Kidney (tissue), 14 donors: Measurements from ENCODE around the gene SOWAHC. TPM values are rescaled to one million over a fixed set of nuclear protein-coding genes. Genes with fewer than 3 reads are reported as not detected.

Experiments
- DNase-seq, 5 donors: peaks; one replicate each; pipeline ENCODE4 v3.0.0-alpha.2; 2013 to 2020
- FAIRE-seq: peaks from 2 replicates; lab custom pipeline; 2012; peaks lifted over from hg19 to GRCh38; lab: Jason Lieb, UNC
- H3K27ac ChIP-seq, 2 donors: one replicate each; pipeline ENCODE4 v1.7.0; 2013; ENCODE audit warnings: low read depth in 2 of 2, low read length in 2 of 2, inconsistent platforms in 1 of 2
- H3K27me3 ChIP-seq: one replicate; pipeline ENCODE4 v1.7.1; 2013; ENCODE audit warnings: low read length, inconsistent platforms; ENCODE audit not compliant: control insufficient read depth, insufficient read depth
- H3K36me3 ChIP-seq, 3 donors: one replicate each; pipeline versions ENCODE4 v1.7.0 to v1.7.1; 2013; ENCODE audit warnings: low read length in 3 of 3, control low read depth in 1 of 3, inconsistent platforms in 1 of 3; ENCODE audit not compliant: insufficient read depth in 3 of 3, control insufficient read depth in 2 of 3
- H3K4me1 ChIP-seq, 3 donors: one replicate each; pipeline versions ENCODE4 v1.7.0 to v1.7.1; 2013; ENCODE audit warnings: low read length in 3 of 3, inconsistent platforms in 1 of 3, low read depth in 1 of 3; ENCODE audit not compliant: control insufficient read depth in 2 of 3, insufficient read depth in 2 of 3
- H3K4me3 ChIP-seq, 3 donors: one replicate each; pipeline versions ENCODE4 v1.7.0 to v1.8.1; 2013; ENCODE audit warnings: low read length in 3 of 3, control low read depth in 1 of 3, inconsistent platforms in 1 of 3
- H3K9ac ChIP-seq, 3 donors: one replicate each; pipeline versions ENCODE4 v1.7.0 to v1.7.1; 2013; ENCODE audit warnings: low read length in 3 of 3, control low read depth in 1 of 3, inconsistent platforms in 1 of 3
- H3K9me3 ChIP-seq, 3 donors: one replicate each; pipeline versions ENCODE4 v1.7.0 to v1.7.1; 2013; ENCODE audit warnings: low read length in 3 of 3, control low read depth in 1 of 3, inconsistent platforms in 1 of 3; ENCODE audit not compliant: control insufficient read depth in 2 of 3, insufficient read depth in 1 of 3
- intact Hi-C: fragments of 100-400 bp; cut with DNase I; formaldehyde crosslinking; loops from one replicate; pipeline ENCODE4 v1.11.1; 2022
- polyA plus RNA-seq: library from polyadenylated mRNA; stranded (reverse); fragments of 350-450 nt; fragmentation: Illumina TruSeq; extraction: RNeasy Lipid Tissue Mini Kit (QIAGEN cat#74804); gene quantifications from one replicate; pipeline ENCODE4 v1.2.3, GENCODE V29; 2014; ENCODE audit warnings: low read depth, low replicate concordance; ENCODE audit not compliant: insufficient read depth
- total RNA-seq: library from RNA; stranded (reverse); fragmentation: NEBNext Ultra II Directional; extraction: Animal tissue kit (Norgen Biotek cat#: 25700); gene quantifications from one replicate; pipeline ENCODE4 v1.2.1, GENCODE V29; 2021
- TF ChIP-seq, protein P1 (sequence below): IDR thresholded peaks from 3 replicates; pipeline ENCODE4 v1.5.1; 2012; ENCODE audit warnings: mild to moderate bottlenecking, moderate library complexity, borderline replicate concordance; ENCODE audit not compliant: insufficient read depth; ENCODE audit errors: extremely low read depth
- donor health status: control.
- donor health status: control.
- donor health status: control.
- donor health status: control.
- donor health status: control.
- donor health status: DM: yes; HTN: yes; CAD: no.
- donor health status: Normal renal cell carcinoma (clear cell type).

Gene SOWAHC
- total and polyA plus RNA-seq, 2 donors from 2014 or later = 7.5 to 11.8 TPM

DNA sequence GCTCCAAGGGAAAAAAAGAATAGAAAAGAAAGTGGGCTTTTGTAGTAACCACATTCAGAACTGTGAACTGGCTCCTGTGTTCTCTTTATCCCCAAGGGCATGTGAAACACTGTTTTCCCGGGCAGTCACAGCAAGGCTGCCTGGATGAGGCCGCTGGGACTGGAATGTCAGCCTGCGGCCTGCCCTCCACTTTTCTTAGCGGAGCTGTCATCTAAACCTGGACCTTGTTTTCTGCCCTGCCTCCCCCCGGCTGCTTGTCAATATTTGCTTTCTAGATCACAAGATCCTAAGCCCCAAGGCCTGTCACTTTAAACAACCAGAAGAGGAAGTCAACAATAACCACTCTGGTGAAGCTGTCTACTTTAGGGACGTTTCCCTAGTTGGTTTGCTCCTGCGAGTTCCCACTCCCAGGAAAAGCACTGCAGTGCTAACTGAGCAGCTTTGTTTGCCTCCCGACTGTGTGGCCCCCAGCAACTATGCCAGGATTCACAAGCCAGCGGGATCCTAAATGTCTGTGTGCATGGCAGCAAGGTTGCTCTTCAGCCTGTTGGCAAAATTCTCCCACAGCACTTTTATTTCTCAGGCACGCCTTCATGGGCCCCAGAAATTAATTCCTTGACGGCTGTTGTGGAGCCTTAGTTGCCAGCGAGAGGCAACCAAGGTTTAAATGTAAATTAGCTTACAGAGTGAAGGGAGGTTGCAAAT, 30.6 kb downstream of the SOWAHC start:
- no peak overlapping the region for H3K4me3 ChIP-seq

DNA sequence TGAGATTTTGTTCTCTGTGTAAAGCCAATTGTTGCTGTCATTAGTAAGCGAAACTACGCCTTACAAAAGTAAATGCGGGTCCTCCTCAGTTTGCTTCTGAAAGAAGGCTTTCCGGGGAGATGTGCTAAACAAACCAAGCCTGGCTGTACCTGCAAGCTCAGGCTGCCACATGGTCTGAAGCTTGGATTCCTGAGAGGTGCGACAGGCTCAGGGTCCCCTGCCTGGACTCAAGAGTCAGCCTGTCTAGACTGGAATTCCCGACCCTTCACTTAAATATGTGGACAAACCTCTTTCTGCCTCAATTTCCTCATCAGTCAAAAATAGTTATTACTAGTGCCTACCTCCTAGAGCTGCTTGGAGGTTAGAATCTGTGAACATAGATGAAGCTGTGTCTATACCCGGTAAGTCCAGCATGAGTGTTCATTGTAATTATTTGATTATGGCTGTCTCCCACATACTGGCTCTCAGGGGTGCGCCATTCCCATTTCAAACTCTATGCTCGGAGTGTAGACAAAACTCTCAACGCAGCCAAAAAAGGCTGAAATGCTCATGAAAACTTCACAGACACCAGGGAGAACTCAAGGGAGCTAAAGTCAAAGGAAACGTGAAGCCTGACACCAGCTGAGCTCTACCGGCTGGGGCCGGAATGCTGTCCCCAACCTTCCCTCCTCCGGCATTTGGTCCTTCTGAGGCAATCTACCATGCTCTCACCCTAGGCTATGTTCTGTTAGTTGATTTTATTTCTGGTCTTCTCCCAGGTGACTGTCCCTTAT, 31.4 kb downstream of the SOWAHC start:
- DNase-seq (peak in 3 of 5 donors; percentile 58 to 87 (median 61)), FAIRE-seq (no peak)
- TF ChIP-seq, protein P1, sequence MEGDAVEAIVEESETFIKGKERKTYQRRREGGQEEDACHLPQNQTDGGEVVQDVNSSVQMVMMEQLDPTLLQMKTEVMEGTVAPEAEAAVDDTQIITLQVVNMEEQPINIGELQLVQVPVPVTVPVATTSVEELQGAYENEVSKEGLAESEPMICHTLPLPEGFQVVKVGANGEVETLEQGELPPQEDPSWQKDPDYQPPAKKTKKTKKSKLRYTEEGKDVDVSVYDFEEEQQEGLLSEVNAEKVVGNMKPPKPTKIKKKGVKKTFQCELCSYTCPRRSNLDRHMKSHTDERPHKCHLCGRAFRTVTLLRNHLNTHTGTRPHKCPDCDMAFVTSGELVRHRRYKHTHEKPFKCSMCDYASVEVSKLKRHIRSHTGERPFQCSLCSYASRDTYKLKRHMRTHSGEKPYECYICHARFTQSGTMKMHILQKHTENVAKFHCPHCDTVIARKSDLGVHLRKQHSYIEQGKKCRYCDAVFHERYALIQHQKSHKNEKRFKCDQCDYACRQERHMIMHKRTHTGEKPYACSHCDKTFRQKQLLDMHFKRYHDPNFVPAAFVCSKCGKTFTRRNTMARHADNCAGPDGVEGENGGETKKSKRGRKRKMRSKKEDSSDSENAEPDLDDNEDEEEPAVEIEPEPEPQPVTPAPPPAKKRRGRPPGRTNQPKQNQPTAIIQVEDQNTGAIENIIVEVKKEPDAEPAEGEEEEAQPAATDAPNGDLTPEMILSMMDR = no peak
- Histone ChIP-seq H3K27ac (no peak overlapping the region), H3K27me3 (no peaks in the 10 kb centered on the region), H3K36me3 (no peaks in the 10 kb centered on the region), H3K4me1 (peaks cover 0 to 2% (median 0%) of the 10 kb centered on the region in 3 donors), H3K9ac (no peak overlapping the region), H3K4me3 (no peak overlapping the region), H3K9me3 (no peaks in the 10 kb centered on the region)
- intact Hi-C loops = no loop called here

More for the DNA sequence above, 30.6 kb downstream of the SOWAHC start:
- peak overlapping the region in 1 of 2 donors; percentile 63 for H3K27ac ChIP-seq
- no peaks in the 10 kb centered on the region for H3K27me3 ChIP-seq
- no peak overlapping the region for H3K9ac ChIP-seq
- FAIRE-seq (no peak), DNase-seq (peak in 3 of 5 donors; percentile 43 to 66 (median 49))
- TF ChIP-seq, protein P1 = no peak
- intact Hi-C loops = no loop called here
- H3K9me3 ChIP-seq = no peaks in the 10 kb centered on the region
- peaks cover 0 to 2% (median 0%) of the 10 kb centered on the region in 3 donors for H3K4me1 ChIP-seq
- H3K36me3 ChIP-seq = no peaks in the 10 kb centered on the region

DNA sequence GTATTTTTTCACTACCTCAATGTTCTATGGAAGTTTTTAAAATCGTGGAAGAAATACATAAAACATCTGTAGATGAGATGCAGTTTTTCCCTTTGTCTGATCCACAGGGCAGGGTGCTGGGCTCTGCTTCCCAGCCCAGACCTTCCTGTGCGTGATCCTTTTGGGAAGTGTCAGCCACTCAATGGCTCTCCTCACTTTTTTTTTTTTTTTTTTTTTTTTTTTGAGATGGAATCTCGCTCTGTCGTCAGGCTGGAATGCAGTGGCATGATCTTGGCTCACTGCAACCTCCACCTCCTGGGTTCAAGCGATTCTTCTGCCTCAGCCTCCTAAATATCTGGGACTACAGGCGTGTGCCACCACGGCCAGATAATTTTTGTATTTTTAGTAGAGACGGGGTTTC, 32.8 kb downstream of the SOWAHC start:
- DNase-seq (no peak), FAIRE-seq (no peak)
- no peaks in the 10 kb centered on the region for H3K9me3 ChIP-seq
- H3K27me3 ChIP-seq = no peaks in the 10 kb centered on the region
- no peaks in the 10 kb centered on the region for H3K36me3 ChIP-seq
- peaks cover 0 to 2% (median 0%) of the 10 kb centered on the region in 3 donors for H3K4me1 ChIP-seq
- no peak overlapping the region for H3K4me3 ChIP-seq
- TF ChIP-seq, protein P1 = no peak
- no peak overlapping the region for H3K27ac ChIP-seq
- no peak overlapping the region for H3K9ac ChIP-seq
- intact Hi-C loops = no loop called here
